Measurements from ENCODE around the gene ZEB2.
A peak's percentile ranks its signal among the peaks of the same experiment; 100 is the strongest.

The ZEB2 gene

GRCh38 chr2:144517866-144518747, 1.8 kb downstream of the ZEB2 start:
- Histone ChIP-seq H3K27ac (ENCODE audit: low read length) (peak overlapping the region; percentile 93), H3K4me1 (ENCODE audit: control insufficient read depth in 1 of 2, insufficient read depth in 2 of 2, low read length in 2 of 2) (peaks cover 0 to 22% of the 10 kb centered on the region in 2 donors), H3K27me3 (ENCODE audit: low read depth, low read length) (peaks cover 3% of the 10 kb centered on the region), H3K9me3 (ENCODE audit: control insufficient read depth in 1 of 2, low read length in 2 of 2) (no peaks in the 10 kb centered on the region), H3K36me3 (ENCODE audit: control insufficient read depth in 1 of 2, insufficient read depth in 2 of 2, low read length in 2 of 2) (peaks cover 0 to 15% of the 10 kb centered on the region in 2 donors), H3K4me3 (ENCODE audit: low read depth in 1 of 2, low read length in 2 of 2) (peak overlapping the region; percentile 78 to 92)

- H3K4me3 ChIP-seq (ENCODE audit: low read depth in 1 of 2, low read length in 2 of 2): peak overlapping the region; percentile 78 to 92
- no peaks in the 10 kb centered on the region for H3K9me3 ChIP-seq (ENCODE audit: control insufficient read depth in 1 of 2, low read length in 2 of 2)
- peak overlapping the region; percentile 97 for H3K27ac ChIP-seq (ENCODE audit: low read length)
- peaks cover 0 to 15% of the 10 kb centered on the region in 2 donors for H3K36me3 ChIP-seq (ENCODE audit: control insufficient read depth in 1 of 2, insufficient read depth in 2 of 2, low read length in 2 of 2)
- peaks cover 3% of the 10 kb centered on the region for H3K27me3 ChIP-seq (ENCODE audit: low read depth, low read length)
- peaks cover 3 to 19% of the 10 kb centered on the region in 2 donors for H3K4me1 ChIP-seq (ENCODE audit: control insufficient read depth in 1 of 2, insufficient read depth in 2 of 2, low read length in 2 of 2)
Observed at GRCh38 chr2:144516981-144517865, 2.7 kb downstream of the ZEB2 start.

- Histone ChIP-seq H3K36me3 (ENCODE audit: control insufficient read depth in 1 of 2, insufficient read depth in 2 of 2, low read length in 2 of 2) (peaks cover 0 to 15% of the 10 kb centered on the region in 2 donors), H3K27me3 (ENCODE audit: low read depth, low read length) (peaks cover 3% of the 10 kb centered on the region)
Observed at GRCh38 chr2:144516411-144516980, 3.4 kb downstream of the ZEB2 start.

GRCh38 chr2:144515696-144516410, 4.1 kb downstream of the ZEB2 start:
- peaks cover 0 to 15% of the 10 kb centered on the region in 2 donors for H3K36me3 ChIP-seq (ENCODE audit: control insufficient read depth in 1 of 2, insufficient read depth in 2 of 2, low read length in 2 of 2)
- peaks cover 3% of the 10 kb centered on the region for H3K27me3 ChIP-seq (ENCODE audit: low read depth, low read length)
- H3K4me3 ChIP-seq (ENCODE audit: low read depth in 1 of 2, low read length in 2 of 2): peak overlapping the region; percentile 66 to 68
- H3K4me1 ChIP-seq (ENCODE audit: control insufficient read depth in 1 of 2, insufficient read depth in 2 of 2, low read length in 2 of 2): peaks cover 7 to 19% of the 10 kb centered on the region in 2 donors
- H3K27ac ChIP-seq (ENCODE audit: low read length): peak overlapping the region; percentile 97
- H3K9me3 ChIP-seq (ENCODE audit: control insufficient read depth in 1 of 2, low read length in 2 of 2): no peaks in the 10 kb centered on the region

More at GRCh38 chr2:144516411-144516980, 3.4 kb downstream of the ZEB2 start:
- H3K4me3 ChIP-seq (ENCODE audit: low read depth in 1 of 2, low read length in 2 of 2): peak overlapping the region; percentile 66 to 68
- peaks cover 7 to 19% of the 10 kb centered on the region in 2 donors for H3K4me1 ChIP-seq (ENCODE audit: control insufficient read depth in 1 of 2, insufficient read depth in 2 of 2, low read length in 2 of 2)
- no peaks in the 10 kb centered on the region for H3K9me3 ChIP-seq (ENCODE audit: control insufficient read depth in 1 of 2, low read length in 2 of 2)
- H3K27ac ChIP-seq (ENCODE audit: low read length): peak overlapping the region; percentile 97

- Histone ChIP-seq H3K27me3 (ENCODE audit: low read depth, low read length) (peaks cover 3% of the 10 kb centered on the region), H3K9me3 (ENCODE audit: control insufficient read depth in 1 of 2, low read length in 2 of 2) (no peaks in the 10 kb centered on the region), H3K4me1 (ENCODE audit: control insufficient read depth in 1 of 2, insufficient read depth in 2 of 2, low read length in 2 of 2) (peaks cover 7 to 19% of the 10 kb centered on the region in 2 donors)
Observed at GRCh38 chr2:144515099-144515695, 4.7 kb downstream of the ZEB2 start.

DNA sequence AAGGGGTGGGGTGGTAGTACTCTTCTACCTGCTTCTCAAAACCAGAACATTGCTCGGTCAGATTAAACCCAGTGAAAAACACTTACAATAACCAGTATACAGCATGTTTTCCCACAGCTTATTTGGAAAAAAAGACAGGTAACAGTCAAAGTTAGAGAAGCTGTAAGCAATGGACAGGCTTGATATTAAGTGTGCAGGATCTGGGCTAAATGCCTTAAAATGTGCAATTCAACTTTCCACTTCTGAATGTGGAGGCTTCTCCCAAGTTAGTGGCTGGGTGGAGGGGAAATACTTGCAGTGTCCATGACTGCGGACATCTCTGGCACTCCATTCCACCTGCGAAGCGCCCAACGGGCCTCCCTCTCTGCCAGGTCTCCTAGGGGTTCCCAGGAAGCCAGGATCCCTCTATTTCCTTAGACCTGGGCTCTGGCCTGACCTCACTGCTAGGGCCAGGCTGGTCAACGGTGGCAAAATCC, 5.3 kb downstream of the ZEB2 start:
- peaks cover 3% of the 10 kb centered on the region for H3K27me3 ChIP-seq (ENCODE audit: low read depth, low read length)

More at GRCh38 chr2:144515099-144515695, 4.7 kb downstream of the ZEB2 start:
- peaks cover 0 to 15% of the 10 kb centered on the region in 2 donors for H3K36me3 ChIP-seq (ENCODE audit: control insufficient read depth in 1 of 2, insufficient read depth in 2 of 2, low read length in 2 of 2)
- H3K4me3 ChIP-seq (ENCODE audit: low read depth in 1 of 2, low read length in 2 of 2): peak overlapping the region; percentile 66 to 68
- H3K27ac ChIP-seq (ENCODE audit: low read length): peak overlapping the region; percentile 97

GRCh38 chr2:144513388-144514101, 6.4 kb downstream of the ZEB2 start:
- H3K4me3 ChIP-seq (ENCODE audit: low read depth in 1 of 2, low read length in 2 of 2): peak overlapping the region; percentile 66 to 68
- peaks cover 3% of the 10 kb centered on the region for H3K27me3 ChIP-seq (ENCODE audit: low read depth, low read length)
- H3K36me3 ChIP-seq (ENCODE audit: control insufficient read depth in 1 of 2, insufficient read depth in 2 of 2, low read length in 2 of 2): peaks cover 0 to 15% of the 10 kb centered on the region in 2 donors
- peak overlapping the region; percentile 97 for H3K27ac ChIP-seq (ENCODE audit: low read length)
- H3K4me1 ChIP-seq (ENCODE audit: control insufficient read depth in 1 of 2, insufficient read depth in 2 of 2, low read length in 2 of 2): peaks cover 7 to 10% of the 10 kb centered on the region in 2 donors
- no peaks in the 10 kb centered on the region for H3K9me3 ChIP-seq (ENCODE audit: control insufficient read depth in 1 of 2, low read length in 2 of 2)

More for the DNA sequence above, 5.3 kb downstream of the ZEB2 start:
- H3K36me3 ChIP-seq (ENCODE audit: control insufficient read depth in 1 of 2, insufficient read depth in 2 of 2, low read length in 2 of 2): peaks cover 0 to 15% of the 10 kb centered on the region in 2 donors
- no peaks in the 10 kb centered on the region for H3K9me3 ChIP-seq (ENCODE audit: control insufficient read depth in 1 of 2, low read length in 2 of 2)
- peak overlapping the region; percentile 97 for H3K27ac ChIP-seq (ENCODE audit: low read length)
- H3K4me3 ChIP-seq (ENCODE audit: low read depth in 1 of 2, low read length in 2 of 2): peak overlapping the region; percentile 66 to 68
- H3K4me1 ChIP-seq (ENCODE audit: control insufficient read depth in 1 of 2, insufficient read depth in 2 of 2, low read length in 2 of 2): peaks cover 7 to 14% of the 10 kb centered on the region in 2 donors

GRCh38 chr2:144512891-144513351, 7.0 kb downstream of the ZEB2 start:
- peaks cover 3 to 7% of the 10 kb centered on the region in 2 donors for H3K4me1 ChIP-seq (ENCODE audit: control insufficient read depth in 1 of 2, insufficient read depth in 2 of 2, low read length in 2 of 2)
- peaks cover 0 to 10% of the 10 kb centered on the region in 2 donors for H3K36me3 ChIP-seq (ENCODE audit: control insufficient read depth in 1 of 2, insufficient read depth in 2 of 2, low read length in 2 of 2)
- H3K4me3 ChIP-seq (ENCODE audit: low read depth in 1 of 2, low read length in 2 of 2): peak overlapping the region; percentile 66 to 68
- H3K27me3 ChIP-seq (ENCODE audit: low read depth, low read length): peaks cover 3% of the 10 kb centered on the region
- no peaks in the 10 kb centered on the region for H3K9me3 ChIP-seq (ENCODE audit: control insufficient read depth in 1 of 2, low read length in 2 of 2)
- H3K27ac ChIP-seq (ENCODE audit: low read length): peak overlapping the region; percentile 97

DNA sequence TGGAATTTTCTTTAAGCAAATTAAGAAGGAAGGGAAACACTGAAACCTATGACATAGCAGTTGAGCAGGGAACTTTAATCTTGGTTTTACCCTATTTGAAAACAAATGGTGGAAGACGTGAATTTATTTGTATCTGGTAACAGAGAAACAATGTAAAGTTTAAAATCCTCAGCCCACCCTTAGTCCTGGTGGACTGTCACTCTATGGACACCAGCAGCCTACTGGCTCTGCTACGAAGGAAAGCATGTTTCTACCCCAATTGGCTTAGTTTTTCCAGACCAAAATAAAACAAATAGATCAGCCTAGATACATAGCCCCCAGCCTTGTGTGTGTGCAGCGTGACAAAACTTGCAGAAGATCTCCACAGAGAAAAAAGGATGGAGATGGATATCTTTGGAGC, 7.4 kb downstream of the ZEB2 start:
- Histone ChIP-seq H3K36me3 (ENCODE audit: control insufficient read depth in 1 of 2, insufficient read depth in 2 of 2, low read length in 2 of 2) (peaks cover 0 to 7% of the 10 kb centered on the region in 2 donors), H3K4me1 (ENCODE audit: control insufficient read depth in 1 of 2, insufficient read depth in 2 of 2, low read length in 2 of 2) (peaks cover 3 to 7% of the 10 kb centered on the region in 2 donors), H3K9me3 (ENCODE audit: control insufficient read depth in 1 of 2, low read length in 2 of 2) (no peaks in the 10 kb centered on the region), H3K27me3 (ENCODE audit: low read depth, low read length) (peaks cover 3% of the 10 kb centered on the region), H3K4me3 (ENCODE audit: low read depth in 1 of 2, low read length in 2 of 2) (peak overlapping the region; percentile 66 to 68), H3K27ac (ENCODE audit: low read length) (peak overlapping the region; percentile 97)
